Measurements from ENCODE around the gene CHST11. TPM values are rescaled to one million over a fixed set of nuclear protein-coding genes. Genes with fewer than 3 reads are reported as not detected.

The CHST11 gene
- total RNA-seq, 1 donor from 2014 or later, result 7.7 TPM

DNA sequence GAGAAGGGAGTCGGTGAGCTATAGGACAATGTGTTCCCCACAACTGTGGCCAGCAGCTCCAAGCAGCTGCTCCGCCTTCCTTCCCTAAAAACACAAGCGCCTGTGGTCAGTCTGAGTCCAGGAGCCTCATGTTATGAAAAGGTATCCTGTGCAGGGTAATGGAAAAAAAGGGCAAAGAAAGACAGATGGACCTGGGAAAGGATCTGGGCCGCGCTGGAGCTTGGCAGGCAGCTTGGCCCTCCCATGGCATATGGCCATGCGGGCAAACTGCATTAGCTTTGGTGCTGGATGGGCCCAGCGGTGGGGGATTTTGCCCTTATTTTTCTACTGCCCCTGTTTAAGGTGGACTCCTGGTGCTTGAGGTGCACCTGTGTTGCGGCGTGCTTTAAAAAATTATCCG lies 23.7 kb upstream of the CHST11 start:
- Mint-ChIP-seq H3K4me1 (peaks cover 4% of the 10 kb centered on the region), H3K9me3 (no peaks in the 10 kb centered on the region), H3K27ac (no peak overlapping the region), H3K4me3 (no peak overlapping the region), H3K27me3 (ENCODE audit: insufficient read depth, low read depth) (peaks cover 2% of the 10 kb centered on the region), H3K36me3 (no peaks in the 10 kb centered on the region)
- Histone ChIP-seq H3K36me3 (no peaks in the 10 kb centered on the region), H3K9ac (no peak overlapping the region), H3K9me3 (ENCODE audit: low read depth) (no peaks in the 10 kb centered on the region), H2AFZ (replicated peaks) (no peak overlapping the region), H3K27me3 (no peaks in the 10 kb centered on the region), H3K4me3 (no peak overlapping the region), H3F3A (ENCODE audit: low read depth) (no peaks in the 10 kb centered on the region), H3K27ac (no peak overlapping the region), H3K4me2 (no peak overlapping the region), H3K4me1 (peaks cover 3% of the 10 kb centered on the region), H4K20me1 (ENCODE audit: low read depth) (no peaks in the 10 kb centered on the region), H3K79me2 (ENCODE audit: low read depth) (no peaks in the 10 kb centered on the region)
- TF ChIP-seq EZH2 (IDR thresholded peaks at IDR 0.05), result no peak
- no peak for TF ChIP-seq EZH2phosphoT487 (IDR thresholded peaks at IDR 0.05)
- TF ChIP-seq, protein P1, sequence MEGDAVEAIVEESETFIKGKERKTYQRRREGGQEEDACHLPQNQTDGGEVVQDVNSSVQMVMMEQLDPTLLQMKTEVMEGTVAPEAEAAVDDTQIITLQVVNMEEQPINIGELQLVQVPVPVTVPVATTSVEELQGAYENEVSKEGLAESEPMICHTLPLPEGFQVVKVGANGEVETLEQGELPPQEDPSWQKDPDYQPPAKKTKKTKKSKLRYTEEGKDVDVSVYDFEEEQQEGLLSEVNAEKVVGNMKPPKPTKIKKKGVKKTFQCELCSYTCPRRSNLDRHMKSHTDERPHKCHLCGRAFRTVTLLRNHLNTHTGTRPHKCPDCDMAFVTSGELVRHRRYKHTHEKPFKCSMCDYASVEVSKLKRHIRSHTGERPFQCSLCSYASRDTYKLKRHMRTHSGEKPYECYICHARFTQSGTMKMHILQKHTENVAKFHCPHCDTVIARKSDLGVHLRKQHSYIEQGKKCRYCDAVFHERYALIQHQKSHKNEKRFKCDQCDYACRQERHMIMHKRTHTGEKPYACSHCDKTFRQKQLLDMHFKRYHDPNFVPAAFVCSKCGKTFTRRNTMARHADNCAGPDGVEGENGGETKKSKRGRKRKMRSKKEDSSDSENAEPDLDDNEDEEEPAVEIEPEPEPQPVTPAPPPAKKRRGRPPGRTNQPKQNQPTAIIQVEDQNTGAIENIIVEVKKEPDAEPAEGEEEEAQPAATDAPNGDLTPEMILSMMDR (IDR thresholded peaks at IDR 0.05), result no peak
- DNase-seq (ENCODE audit: low spot score), result no peak

DNA sequence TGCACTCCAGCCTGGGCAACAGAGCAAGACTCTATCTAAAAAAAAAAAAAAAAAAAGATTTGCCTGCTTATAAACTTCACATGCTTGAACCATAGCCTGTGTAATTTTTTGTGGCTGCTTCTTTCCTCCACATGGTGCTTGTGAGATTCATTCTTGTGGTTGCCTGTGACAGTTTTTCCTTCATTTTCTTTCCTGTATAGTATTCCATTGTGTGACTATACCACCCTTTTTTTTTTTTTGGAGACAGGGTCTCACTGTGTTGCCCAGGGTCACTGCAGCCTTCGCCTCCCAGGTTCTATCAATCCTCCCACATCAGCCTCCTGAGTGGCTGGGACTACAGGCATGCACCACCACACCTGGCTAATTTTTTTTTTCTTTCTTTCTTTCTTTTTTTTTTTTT lies 22.6 kb upstream of the CHST11 start:
- Histone ChIP-seq H2AFZ (replicated peaks) (no peak overlapping the region), H3K4me1 (peaks cover 7% of the 10 kb centered on the region), H3K9me3 (ENCODE audit: low read depth) (no peaks in the 10 kb centered on the region), H3K9ac (no peak overlapping the region), H3K36me3 (no peaks in the 10 kb centered on the region), H3K27ac (no peak overlapping the region), H3K4me3 (no peak overlapping the region), H3K4me2 (no peak overlapping the region), H3K79me2 (ENCODE audit: low read depth) (no peaks in the 10 kb centered on the region), H3F3A (ENCODE audit: low read depth) (no peaks in the 10 kb centered on the region), H4K20me1 (ENCODE audit: low read depth) (no peaks in the 10 kb centered on the region), H3K27me3 (no peaks in the 10 kb centered on the region)
- TF ChIP-seq, protein P1 (IDR thresholded peaks at IDR 0.05), result no peak
- no peak for TF ChIP-seq EZH2 (IDR thresholded peaks at IDR 0.05)
- no peak for TF ChIP-seq EZH2phosphoT487 (IDR thresholded peaks at IDR 0.05)
- Mint-ChIP-seq H3K4me3 (no peak overlapping the region), H3K27me3 (ENCODE audit: insufficient read depth, low read depth) (peaks cover 2% of the 10 kb centered on the region), H3K9me3 (no peaks in the 10 kb centered on the region), H3K4me1 (peaks cover 9% of the 10 kb centered on the region), H3K27ac (no peak overlapping the region), H3K36me3 (no peaks in the 10 kb centered on the region)
- no peak for DNase-seq (ENCODE audit: low spot score)

DNA sequence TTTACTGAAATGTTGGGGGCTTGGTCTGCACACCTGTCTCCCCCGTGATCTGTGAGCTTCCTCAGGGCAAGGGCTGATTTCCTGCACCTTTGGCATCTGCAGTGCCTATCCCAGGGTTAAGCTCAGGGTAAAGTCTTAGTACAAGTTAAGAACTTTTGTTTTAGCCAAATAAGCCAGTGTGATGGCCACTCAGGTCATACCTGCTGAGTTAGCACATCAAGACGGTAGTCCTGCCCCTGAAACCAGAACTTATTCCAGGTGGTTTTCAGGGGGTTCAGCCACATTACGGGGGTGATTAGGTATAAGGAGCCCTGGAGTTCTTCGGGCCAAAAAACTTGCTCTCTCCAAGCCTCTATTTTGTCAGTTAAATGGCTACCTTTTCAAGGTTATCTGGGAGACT lies 21.6 kb upstream of the CHST11 start:
- Histone ChIP-seq H2AFZ (replicated peaks) (no peak overlapping the region), H3K9ac (no peak overlapping the region), H3K9me3 (ENCODE audit: low read depth) (no peaks in the 10 kb centered on the region), H3K4me1 (peaks cover 7% of the 10 kb centered on the region), H3K79me2 (ENCODE audit: low read depth) (no peaks in the 10 kb centered on the region), H4K20me1 (ENCODE audit: low read depth) (no peaks in the 10 kb centered on the region), H3K27ac (no peak overlapping the region), H3K4me3 (no peak overlapping the region), H3F3A (ENCODE audit: low read depth) (no peaks in the 10 kb centered on the region), H3K36me3 (no peaks in the 10 kb centered on the region), H3K27me3 (no peaks in the 10 kb centered on the region), H3K4me2 (no peak overlapping the region)
- TF ChIP-seq EZH2phosphoT487 (IDR thresholded peaks at IDR 0.05), result no peak
- TF ChIP-seq, protein P1 (IDR thresholded peaks at IDR 0.05), result no peak
- no peak for TF ChIP-seq EZH2 (IDR thresholded peaks at IDR 0.05)
- no peak for DNase-seq (ENCODE audit: low spot score)
- Mint-ChIP-seq H3K27me3 (ENCODE audit: insufficient read depth, low read depth) (peaks cover 2% of the 10 kb centered on the region), H3K4me3 (no peak overlapping the region), H3K9me3 (no peaks in the 10 kb centered on the region), H3K36me3 (no peaks in the 10 kb centered on the region), H3K4me1 (peaks cover 9% of the 10 kb centered on the region), H3K27ac (no peak overlapping the region)

All from neural progenitor cell (in vitro differentiated cells).